Activated CD8-positive, alpha-beta memory T cell treated with anti-CD3 and anti-CD28 coated beads, Interleukin-2, amount 50 U/mL, for 48 hours (primary cell): ENCODE measurements around the gene ARHGDIB.

Experiments
- DNase-seq: peaks from one replicate; pipeline ENCODE4 v3.0.0-alpha.2; 2020

The ARHGDIB gene

DNA sequence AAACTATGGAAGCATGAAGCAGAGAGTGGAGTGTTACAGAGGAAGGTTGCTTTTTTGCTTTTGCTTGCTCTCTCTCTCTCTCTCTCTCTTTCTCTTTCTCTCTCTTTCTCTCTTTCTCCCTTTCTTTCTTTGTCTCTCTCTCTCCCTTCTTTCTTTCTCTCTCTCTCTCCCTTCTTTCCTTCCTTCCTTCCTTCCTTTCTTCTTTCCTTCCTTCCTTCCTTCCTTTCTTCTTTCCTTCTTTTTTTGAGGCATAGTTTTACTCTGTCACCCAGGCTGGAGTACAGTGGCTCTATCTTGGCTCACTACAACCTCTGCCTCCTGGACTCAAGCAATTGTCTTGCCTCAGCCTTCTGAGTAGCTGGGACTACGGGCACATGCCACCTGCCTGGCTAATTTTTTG is 7.6 kb downstream of the ARHGDIB start:
- no peak for DNase-seq

DNA sequence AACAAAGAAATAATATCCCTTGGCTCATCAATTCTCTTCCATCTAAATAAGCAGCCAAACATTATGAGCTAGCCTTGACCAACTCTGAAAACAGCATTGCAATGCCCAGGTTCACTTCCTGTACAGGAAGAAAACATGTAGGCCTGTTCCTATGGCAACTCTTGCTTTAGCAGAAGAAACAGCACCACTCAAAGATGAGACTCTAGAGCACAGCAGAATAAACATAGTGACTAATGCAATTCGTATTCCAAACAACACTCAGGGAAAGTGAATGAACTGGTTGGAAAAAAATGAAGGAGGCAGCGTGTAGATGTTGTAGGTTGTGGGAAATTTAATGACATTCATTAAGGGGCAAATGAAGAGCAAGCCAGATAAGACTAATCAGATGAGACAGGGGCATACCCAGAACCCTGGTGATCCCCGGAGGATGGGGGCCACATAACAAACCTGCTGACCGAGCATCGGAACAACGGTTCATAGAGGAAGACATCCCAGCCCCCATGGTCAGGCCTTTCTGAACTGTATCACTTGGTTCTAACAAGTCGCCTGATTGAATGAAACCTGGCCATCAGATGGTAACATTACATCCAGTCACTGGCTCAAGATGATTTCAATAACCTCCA is 9.0 kb downstream of the ARHGDIB start:
- DNase-seq: no peak

DNA sequence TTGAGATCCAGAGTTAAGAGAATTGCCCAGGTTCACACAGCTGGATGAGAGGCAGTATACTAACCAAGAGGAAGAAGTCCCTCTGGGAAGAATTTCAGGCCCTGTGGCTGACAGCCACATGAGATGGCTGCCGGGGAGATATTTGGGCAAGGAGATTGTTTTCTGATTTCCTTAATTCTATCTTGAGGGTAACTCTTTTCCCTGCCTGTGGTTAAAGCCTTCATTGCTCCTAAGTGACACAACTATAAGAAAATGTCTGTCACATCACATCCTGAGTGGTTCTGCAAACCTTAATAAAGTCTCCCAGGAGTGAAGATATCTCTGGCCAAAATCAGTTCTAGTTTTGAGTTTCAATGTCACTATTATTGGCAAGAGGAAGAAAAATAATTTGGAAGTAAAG is 9.6 kb downstream of the ARHGDIB start:
- no peak for DNase-seq

DNA sequence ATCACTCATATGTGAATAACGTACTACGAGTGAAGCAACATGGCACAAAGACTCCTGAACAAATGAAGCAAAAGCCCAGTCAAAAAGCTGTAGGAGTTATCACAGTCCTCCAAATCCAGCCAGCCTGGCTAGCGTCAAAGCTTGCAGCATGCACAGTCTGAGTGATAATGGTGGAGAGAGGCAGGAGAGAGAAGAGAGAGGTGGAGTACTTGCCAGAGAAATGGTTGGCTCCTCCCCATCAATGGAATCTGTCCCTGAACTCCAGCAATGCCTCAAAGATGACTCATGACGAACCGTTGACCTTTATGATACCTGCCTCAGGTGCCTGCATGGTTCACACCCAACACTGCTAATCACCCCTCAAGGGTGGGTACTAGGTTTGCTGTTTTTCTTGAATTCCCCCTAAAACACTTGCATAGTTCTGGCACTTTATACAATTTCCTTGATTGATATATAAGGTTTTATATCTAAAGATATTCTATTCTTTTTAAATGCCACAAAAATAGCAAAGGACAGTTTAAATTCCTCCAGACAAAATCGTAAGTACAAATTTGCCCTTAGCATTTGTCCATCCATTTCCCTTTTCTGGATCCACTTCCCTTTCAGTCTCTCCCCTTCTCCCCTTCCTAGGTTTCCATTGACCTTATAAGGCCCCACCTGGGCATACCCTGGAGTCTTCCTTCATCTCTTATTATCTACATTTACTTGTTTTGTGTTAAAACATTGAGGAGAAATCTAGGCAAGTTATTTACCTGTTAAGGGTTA is 10.2 kb downstream of the ARHGDIB start:
- no peak for DNase-seq

DNA sequence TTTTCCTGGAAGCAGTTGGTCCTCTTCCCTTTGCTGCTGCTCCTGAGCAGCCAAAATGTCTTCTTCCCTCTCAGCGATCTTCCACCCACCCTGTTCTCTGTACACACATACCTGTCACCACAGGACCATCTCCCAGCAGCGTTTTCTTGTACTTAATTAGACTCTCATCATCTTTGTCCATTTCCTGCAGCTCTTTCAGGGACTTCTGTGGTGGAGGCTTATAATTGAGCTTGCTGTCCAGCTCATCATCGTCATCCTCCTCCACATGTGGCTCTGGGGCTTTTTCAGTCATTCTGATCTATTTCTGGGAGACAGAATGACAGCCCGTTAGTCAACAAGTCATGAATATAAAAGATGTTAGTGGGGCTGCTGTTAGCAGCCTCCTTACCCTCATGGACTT is 11.0 kb downstream of the ARHGDIB start:
- DNase-seq: no peak

DNA sequence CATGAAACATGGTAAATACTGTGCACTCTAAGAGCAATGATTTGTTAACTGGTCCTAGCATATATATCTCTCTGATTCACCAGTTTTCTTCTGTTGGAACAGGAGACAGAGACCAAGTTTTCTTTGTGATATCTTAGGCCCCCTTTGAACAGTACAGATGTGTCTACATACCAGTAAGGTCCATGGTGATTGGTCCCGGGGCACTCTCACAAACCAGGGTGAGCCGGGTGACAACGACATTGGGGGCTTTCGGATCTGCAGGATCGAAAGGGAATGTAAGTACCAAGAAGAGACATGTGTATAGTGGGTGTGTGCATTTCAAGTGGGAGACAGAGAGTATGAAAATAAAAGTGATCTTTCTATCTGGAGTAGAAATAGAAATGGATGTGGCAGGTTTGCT is 11.8 kb downstream of the ARHGDIB start:
- no peak for DNase-seq

DNA sequence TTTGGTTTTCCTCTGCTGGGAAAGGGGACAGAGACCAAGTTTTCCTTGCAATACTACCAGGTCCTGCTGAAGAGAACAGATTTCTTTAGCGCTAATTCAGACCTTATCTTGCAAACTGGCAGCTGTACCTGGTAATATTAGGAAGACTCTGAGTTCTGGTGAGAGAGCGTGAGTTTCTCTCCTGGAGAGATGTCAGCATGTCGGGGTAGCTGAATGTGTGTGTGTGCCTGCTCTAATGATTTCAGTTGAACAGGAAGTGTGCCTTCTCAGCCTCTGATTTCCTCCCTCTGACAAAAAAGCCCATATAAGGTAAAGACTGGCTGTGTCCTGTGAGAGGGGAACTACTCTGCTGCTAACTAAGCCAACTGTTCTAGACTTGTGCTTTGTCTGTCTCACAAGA is 12.7 kb downstream of the ARHGDIB start:
- no peak for DNase-seq

DNA sequence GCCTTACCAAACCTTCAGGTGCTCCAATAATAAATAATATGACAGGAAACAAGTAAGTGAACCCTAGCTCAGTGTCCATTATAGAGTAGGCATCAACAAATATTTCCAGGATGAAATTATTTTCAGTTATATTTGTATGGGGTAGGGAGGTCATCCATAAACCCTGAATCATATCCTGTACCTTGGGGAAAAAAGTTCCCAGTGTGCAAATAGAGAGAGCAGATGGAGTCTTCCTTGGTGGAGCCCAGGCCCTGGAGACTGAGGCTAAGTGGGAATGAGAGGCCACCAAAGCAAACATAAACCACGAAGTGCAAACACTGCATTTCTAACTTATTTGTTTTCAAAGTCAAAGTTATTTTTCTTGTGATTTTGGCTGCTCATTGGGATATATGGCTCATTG is 14.5 kb downstream of the ARHGDIB start:
- DNase-seq: no peak

DNA sequence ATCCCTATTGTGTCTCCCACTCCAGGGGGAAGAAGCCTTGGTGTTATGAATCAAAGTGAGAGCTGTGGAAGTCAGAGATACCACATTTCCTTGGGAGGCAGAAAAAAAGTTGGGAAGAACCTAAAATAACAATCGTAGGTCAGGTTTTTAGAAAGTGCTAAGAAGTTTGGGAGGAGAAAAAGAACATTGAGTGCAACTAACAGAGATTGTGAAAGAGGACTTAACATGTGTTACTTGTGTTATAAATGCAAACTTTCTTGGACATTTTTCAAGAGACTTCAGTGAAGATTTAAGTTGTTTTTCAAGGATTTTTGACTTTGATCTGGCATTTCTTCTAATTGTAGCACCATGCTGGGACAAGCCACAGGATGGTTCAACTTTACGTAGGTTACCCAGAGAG is 15.2 kb downstream of the ARHGDIB start:
- DNase-seq: no peak

DNA sequence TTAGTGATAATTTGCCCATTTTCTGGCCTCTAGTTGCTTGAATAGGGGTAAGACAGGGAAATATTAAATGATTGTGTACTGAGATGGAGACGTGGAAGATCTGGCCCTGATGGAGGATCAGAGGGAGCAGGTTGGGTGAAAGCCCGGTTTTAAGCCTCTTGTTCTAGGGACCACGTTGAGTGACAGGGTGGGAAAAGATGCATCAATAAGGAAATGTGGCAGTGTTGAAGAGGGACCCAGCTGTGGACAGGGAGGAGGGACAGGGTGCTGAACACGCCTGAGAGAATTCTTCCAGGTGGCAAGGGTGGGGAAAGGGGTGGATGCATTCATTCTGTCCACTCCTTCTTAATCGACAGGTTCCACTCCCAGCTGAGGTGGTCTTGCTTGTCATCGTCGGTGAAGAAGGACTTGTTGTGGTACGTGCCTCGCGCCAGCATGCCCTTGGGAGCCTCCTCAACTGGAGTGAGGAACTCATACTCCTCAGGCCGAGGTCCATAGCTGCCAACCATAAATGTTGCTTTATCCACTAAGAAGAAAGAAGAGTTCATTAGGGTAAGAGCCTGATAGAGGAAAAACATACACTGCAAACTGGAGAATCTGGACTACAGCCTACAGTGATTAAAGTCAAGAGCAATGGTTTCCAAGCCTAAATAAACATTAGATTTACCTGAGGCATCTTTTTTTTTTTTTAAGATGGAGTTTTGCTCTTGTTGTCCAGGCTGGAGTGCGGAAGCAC is 19.0 kb downstream of the ARHGDIB start:
- DNase-seq: no peak

DNA sequence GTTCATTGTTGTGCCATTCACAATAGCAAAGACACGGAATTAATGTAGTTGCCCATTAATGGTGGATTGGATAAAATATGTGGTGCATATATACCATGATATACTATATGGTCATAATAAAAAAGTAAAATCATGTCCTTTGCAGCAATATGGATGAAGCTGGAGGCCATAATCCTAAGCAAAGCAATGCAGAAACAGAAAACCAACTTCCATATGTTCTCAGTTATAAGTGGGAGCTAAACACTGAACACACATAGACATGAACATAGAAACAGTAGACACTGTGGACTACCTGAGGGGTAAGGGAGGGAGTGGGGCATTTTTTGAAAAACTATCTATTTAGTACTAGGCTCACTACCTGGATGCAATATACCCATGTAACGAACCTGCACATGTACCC is 20.0 kb downstream of the ARHGDIB start:
- no peak for DNase-seq

DNA sequence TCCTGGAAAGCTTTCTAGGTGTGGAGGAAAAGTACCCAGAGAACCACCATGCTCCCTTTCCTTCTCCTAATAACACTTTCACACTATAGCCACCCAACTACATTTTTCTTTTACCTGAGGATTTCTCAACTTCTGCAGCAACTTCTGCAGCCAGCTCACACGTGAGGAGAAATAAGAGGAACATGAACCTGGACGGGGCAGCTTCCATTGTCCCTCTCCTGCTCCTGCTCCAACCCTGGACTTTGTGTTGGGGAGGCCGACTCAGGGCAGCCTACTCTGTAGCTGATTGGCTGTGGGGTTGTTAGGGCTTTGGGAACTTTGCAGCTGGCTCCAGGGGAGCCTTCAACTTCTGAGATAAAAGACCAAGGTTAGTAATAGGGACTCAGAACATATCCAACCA is 23.1 kb downstream of the ARHGDIB start, which contains the start of gene ERP27:
TSS of gene ERP27 (minus strand) at position 237 of the 400 bp plus-strand sequence. CDS start at position 208, 29 bp downstream.
- no peak for DNase-seq

DNA sequence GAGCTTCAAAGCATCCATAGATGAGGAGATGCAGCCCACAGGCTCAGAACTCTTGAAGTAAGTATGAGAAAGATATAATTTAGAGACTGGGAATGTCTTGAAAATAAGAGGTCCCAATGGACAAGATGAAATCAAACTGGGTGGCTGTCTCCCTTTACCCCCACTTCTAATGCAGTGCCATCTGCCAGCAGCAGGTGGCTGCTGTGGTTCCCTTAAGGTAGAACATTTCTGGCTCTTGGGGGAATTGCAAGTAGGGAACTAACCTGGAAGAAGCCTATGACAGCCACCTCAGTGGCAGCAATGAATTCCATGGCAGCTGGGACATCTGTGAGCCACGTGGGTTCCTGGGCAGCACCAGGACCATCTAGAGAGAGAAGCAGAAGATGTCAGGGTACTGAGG is 23.7 kb downstream of the ARHGDIB start:
- DNase-seq: no peak

DNA sequence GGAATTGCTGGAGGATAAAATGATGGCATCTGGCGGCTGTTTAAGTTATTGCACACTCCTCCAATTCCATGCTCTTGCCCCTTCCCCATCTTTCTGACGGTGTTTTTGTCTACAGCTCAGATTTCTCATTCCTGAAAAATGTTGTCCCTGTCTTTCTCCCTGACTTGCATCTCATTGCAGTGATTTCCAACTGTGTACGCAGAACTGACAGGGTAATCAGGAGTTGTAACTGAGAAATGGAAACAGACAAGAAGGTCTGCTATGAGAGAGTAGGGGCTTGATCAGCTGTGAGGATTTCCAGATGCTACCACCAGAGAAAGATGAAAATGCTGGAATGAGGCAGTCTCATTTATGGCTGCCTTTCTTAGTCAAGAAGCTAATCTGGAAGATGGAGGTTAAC is 24.4 kb downstream of the ARHGDIB start:
- no peak for DNase-seq

DNA sequence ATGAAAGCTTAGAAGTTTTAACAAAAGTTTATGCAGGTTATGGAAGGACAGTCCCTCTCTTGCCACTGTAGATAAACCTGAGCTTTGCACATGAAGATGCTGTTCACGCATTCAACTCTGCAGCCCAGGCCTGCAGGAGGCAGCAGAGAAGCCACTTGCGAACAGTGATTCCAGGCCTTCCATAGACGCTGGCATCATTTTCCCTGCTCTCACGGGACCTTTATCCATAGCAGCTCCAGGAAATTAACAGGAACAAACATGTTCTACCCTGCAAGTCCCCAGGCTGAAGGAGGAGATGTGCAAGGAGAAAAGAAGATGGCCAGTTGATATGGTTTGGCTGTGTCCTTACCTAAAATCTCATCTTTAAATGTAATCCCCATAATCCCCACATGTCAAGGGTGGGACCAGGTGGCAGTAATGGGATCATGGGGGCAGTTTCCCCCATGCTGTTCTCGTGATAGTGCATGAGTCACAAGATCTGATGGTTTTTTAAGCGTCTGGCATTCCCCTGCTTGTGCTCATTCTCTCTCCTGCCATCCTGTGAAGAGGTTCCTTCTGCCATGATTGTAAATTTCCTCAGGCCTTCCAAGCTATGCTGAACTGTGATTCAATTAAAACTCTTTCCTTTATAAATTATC is 25.1 kb downstream of the ARHGDIB start:
- DNase-seq: no peak

DNA sequence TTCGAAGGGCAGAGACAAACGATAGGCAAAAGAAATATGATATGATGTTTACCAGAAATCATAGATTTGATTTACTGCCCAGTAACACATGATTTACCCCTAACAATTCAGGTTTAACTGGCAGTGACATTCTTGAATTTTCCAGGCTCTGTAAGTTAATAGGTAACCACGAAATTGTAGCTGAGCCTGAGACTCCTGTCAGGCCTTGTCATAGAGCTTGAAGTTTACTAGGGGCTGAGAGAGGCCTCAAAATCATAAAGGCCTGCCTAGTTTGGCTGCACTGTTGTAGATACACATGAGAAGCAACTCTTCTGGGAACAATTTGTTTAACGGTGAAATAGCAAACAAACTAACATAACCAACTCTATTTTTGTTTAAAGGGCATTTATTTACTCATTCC is 26.4 kb downstream of the ARHGDIB start:
- DNase-seq: no peak

DNA sequence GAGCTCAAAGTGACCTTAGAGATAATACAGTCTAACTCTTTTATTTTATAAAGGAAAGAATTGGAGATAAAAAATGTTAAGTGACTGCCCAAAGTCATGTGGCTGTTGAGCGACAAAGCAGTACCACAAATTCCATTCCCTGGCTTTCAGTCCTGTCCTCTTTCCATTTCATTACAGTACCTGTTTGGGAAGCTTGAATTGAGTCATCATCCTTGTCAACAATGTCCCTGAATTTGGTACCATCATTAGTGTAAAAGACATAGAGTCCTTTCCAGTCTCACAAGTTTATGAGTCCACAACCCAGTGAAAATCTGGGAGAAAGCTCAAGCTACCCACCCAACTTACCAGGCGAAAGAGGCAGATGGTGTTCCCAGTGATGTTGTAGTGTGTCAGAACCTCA is 26.9 kb downstream of the ARHGDIB start:
- no peak for DNase-seq

DNA sequence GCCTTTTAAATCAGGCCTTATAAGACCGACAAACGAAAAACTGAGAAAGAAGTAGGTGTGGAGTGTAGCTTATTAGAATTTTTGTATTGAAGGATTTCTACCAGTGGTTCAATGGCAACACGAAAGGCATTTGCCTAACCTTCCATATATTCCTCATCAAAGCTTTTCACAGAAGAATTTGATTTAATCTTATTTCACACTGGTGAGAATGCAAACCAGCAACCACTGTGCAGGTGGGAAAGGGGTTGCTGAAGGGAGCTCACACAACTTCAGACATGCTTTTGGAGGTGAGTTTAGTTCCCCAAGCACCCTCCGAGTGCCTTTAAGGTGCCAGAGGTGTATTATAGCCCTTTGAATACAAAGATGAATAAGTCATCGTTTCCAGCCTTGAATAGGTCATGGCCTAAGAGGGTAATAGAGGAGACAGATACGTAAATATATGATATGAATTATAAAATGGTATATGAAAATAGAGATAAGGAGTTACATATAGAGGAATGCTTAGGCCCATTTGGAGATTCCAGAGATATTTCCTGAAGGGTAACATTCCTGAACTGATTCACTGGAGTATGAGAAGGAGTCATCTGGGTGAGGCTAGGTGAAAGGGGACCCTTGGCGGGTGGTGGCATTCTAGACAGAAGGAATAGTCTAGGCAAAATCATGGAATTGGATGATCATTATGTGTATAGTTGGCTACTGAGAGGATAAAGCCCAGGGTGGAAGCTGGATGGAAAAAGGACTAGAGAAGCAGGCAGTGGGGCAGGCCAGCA is 29.4 kb downstream of the ARHGDIB start:
- no peak for DNase-seq

DNA sequence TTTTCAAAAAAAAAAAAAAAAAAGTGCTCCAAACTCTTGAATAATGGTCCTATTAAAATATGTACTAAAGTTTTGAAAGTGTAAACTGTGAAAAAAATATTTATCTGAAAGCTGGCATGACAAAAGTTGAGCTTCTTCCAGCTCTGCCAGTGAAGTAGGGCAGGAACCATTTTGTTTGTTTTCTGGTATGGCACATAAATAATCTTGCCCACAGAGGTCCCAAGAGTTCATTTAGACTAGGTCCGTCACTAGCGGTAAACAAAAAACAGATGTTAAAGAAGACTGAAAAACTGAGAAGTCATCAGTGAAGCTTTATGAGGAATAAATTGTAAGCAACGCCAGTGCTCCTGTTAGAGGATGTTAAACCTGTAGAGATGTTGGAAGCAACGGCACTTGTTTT is 30.0 kb downstream of the ARHGDIB start:
- DNase-seq: no peak

DNA sequence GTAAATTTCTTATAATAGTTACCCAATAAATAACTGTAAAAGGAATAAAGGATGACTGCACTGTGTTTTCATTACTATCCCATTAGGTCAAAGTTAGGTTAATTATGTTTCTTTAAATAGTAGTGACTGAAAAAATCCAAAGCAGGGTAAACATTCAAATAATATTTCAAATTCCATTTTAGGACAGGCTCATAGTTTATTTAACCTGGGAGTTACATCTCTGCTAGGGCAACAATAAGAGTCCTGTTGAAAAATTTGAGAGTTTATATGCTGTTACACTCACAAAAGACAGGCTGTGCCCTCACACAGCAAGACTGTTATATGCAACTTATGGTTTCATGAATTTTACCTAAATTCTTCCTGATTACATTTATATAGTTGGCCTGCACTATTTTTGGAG is 31.1 kb downstream of the ARHGDIB start:
- DNase-seq: no peak

DNA sequence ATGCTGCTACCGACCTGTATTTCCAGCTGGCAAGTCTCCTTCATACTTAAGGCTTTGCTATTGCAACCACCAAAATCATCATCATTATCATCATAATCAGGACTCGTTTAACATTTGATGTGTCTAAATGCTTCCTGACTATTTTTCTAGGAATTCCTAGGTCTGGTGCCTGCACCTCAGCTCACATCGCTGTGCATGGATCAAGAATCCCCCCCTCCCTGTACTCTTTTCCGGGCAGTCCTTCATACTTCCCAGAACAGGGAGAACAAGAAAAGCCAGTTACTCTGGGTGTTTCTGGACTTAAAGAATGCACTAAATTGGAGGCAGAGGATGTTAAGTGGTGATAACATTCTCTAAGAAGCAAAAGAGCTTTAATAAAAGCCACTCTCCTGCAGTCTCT is 32.5 kb downstream of the ARHGDIB start:
- no peak for DNase-seq

DNA sequence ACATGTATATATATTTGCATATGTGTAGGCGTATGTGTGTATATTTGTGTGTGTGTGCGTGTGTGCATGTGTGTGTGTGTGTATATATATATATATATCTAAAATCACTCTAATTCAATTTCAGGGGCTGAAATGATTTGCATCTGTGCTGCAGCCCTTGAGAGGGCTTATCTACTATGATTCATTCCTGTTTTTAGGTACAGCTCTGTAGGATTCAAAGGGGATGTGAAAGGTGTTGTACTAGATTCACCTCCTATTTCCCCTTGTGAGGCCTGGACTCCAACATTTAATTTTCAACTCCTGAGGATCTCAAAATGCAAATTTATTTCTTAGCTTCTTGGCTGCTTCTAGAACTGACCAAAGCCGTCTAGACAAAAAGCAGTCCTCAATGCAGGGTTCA is 34.1 kb downstream of the ARHGDIB start:
- no peak for DNase-seq

DNA sequence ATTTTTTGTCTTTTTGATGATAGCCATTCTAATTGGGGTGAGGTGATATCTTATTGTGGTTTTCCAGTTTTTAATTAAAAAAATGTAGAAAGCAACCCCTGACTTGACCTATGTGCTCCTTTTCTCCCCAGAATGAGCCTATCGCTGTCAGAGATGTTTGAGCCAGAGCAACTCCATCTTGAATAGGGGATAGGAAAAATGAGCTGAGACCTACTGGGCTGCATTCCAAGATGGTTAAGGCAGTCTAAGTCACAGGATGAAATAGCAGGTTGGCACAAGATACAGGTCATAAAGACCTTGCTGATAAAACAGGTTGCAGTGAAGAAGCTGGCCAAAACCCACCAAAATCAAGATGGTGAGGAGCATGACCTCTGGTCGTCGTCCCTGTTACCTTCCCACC is 36.9 kb downstream of the ARHGDIB start:
- no peak for DNase-seq
